GM12864 (cell line): ENCODE results near the gene ANTXRL.
"Not testable (repeated sequence)": the region's sequence is repeated elsewhere in the genome, so short reads cannot be mapped to it uniquely, and the experiment has no call there.

Experiments
- DNase-seq: peaks from one replicate; pipeline ENCODE4 v3.0.0-alpha.2; 2011; ENCODE audit warnings: low read depth
- H3K4me3 ChIP-seq: 2 replicates; pipeline ENCODE4 v1.5.1; 2011; ENCODE audit warnings: mild to moderate bottlenecking, low read depth, low read length, control low read depth
- TF ChIP-seq, protein P1 (sequence below): IDR thresholded peaks from 2 replicates; pipeline ENCODE4 v1.5.1; 2011; ENCODE audit warnings: low read depth, mild to moderate bottlenecking, moderate library complexity, low read length, control low read depth, inconsistent platforms; ENCODE audit errors: missing control alignments

Gene ANTXRL

DNA sequence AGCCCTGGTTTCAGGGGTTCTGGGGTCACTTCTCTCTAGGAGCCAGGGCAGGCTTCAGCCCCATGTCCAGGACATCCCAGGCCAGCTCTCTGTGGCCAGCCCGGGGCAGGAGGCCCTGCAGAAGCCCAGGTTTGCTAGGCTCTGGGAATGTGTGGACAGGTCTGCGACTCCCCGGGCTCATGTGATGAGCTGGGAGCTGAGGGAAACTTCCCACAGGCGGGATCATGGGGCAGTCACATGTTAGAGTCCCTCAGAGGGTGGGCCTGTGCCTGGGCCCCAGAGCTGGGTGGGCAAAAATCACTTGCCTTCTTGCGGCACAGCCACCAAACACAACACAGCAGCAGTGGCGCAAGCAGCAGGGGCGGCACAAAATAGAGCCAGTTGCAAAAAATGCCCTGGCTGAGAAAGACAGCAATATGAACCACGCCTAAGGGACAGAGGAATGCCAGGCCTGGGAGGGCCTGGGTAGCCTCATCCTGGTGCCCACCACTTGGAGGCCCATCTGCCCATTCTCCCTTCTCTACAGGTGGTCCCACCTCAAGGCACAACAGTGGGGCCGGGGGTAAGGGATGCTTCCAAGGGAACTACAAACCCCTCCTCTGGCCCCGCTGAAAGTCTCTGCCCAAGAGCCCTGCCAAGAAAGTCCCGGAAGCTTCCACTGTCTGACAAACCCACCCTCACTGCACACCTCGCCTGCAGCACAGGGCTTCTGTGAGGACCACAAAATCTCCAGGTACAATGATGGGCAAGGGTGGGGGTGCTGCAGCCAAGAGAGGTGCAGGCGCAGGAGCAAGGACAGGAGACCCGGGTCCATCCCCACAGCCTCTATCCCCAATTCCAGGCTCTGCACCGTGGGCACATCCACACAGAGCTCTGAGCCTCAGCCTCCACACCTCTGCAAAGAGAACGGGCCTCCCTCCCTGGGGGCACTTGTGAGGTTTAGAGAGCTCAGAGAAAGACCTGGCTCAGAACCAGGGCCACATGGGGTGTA lies 34.6 kb upstream of the ANTXRL start:
- no peak for DNase-seq
- TF ChIP-seq, protein P1, sequence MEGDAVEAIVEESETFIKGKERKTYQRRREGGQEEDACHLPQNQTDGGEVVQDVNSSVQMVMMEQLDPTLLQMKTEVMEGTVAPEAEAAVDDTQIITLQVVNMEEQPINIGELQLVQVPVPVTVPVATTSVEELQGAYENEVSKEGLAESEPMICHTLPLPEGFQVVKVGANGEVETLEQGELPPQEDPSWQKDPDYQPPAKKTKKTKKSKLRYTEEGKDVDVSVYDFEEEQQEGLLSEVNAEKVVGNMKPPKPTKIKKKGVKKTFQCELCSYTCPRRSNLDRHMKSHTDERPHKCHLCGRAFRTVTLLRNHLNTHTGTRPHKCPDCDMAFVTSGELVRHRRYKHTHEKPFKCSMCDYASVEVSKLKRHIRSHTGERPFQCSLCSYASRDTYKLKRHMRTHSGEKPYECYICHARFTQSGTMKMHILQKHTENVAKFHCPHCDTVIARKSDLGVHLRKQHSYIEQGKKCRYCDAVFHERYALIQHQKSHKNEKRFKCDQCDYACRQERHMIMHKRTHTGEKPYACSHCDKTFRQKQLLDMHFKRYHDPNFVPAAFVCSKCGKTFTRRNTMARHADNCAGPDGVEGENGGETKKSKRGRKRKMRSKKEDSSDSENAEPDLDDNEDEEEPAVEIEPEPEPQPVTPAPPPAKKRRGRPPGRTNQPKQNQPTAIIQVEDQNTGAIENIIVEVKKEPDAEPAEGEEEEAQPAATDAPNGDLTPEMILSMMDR: no peak
- no peak overlapping the region for H3K4me3 ChIP-seq

DNA sequence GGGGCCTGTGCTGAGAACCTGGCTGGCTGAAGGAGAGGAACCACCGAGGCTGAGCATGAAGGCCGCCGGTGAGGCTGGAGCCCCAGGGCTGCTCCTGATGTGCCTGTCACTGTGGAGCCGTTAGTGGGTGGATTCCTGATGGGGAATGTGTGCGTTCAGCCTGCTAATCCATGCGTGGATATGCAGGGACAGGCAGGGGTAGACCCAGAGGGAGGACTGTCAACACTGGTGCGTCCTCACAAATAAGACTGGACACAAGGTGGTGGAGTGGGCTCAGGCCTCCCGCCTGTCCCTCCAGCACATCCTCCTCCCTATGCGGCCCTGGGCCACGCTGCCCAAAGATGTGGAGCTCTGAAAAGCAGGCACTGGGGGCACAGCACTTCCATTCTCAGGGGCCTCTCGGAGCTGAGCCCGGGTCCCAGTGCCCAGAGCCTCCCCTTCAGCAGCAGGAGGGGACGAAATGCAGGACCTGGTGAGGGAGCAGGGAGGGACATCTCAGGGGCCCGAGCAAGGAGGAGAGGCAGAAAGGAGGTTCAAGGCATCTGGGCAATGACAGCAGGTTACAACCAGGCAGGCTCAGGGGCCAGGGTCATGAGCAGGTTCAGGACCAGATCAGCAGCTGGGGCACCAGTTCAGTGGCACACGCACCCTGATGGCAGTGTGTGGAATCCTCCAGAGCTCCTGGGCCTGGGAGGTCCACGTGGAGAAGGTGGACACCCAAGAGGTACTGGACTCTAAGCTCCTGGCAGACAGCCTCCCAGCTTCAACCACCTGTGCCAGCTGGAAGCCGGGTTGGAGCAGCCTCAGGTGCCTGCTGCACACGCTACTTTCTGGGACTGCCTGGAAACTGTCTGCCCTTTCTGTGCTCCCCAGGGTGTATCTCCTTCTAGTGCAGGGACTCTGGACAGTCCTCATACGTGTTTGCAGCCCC lies 33.5 kb upstream of the ANTXRL start:
- no peak for DNase-seq
- H3K4me3 ChIP-seq: no peak overlapping the region
- TF ChIP-seq, protein P1: no peak

DNA sequence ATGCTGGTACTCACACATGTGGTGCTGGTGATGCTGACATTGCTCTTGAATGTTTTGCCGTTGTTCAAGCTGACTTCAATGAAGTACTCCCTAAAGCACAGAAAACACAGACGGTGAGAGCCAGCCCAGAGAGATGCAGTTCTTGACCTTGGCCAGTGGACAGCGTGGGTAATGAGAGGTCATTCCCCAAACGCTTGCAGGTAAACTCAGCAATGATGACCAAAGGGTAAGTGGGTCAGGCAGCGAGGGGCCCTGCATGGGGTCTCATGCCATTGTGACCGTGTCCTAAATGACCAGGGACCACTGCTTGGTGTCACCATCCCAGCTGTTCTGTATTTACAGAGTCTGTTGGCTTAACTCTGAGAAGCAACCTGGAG lies 32.8 kb upstream of the ANTXRL start:
- TF ChIP-seq, protein P1: no peak
- no peak for DNase-seq
- no peak overlapping the region for H3K4me3 ChIP-seq

GRCh38 chr10:46254467-46254866 lies 32.3 kb upstream of the ANTXRL start:
- DNase-seq: no peak
- no peak overlapping the region for H3K4me3 ChIP-seq
- TF ChIP-seq, protein P1: no peak

DNA sequence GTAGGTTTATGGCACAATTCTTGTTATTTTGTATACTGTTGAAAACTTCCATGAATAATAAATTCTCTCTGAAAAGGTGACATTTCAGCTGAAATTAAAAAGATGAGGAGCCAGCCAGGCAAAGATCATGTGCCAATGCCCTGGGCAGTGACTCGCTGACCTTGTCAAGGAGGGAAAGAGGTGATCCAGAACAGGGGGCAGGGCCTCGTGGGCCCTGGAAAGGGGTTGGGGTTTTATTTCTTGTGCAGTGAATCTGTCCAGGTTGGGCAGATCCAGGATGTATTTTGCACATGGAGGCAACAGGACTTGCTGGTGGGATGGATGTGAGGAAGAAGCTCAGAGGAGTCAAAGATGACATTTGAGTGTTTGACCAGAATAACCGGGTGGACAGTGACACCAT lies 31.6 kb upstream of the ANTXRL start:
- not testable (repeated sequence) for DNase-seq, H3K4me3 ChIP-seq

GRCh38 chr10:46255801-46256747 lies 30.7 kb upstream of the ANTXRL start:
- no peak for DNase-seq

More at GRCh38 chr10:46255801-46256747, 30.7 kb upstream of the ANTXRL start:
- TF ChIP-seq, protein P1: peak; percentile 62
- no peak overlapping the region for H3K4me3 ChIP-seq
